Measurements from ENCODE around the gene RPA3.

Gene RPA3

DNA sequence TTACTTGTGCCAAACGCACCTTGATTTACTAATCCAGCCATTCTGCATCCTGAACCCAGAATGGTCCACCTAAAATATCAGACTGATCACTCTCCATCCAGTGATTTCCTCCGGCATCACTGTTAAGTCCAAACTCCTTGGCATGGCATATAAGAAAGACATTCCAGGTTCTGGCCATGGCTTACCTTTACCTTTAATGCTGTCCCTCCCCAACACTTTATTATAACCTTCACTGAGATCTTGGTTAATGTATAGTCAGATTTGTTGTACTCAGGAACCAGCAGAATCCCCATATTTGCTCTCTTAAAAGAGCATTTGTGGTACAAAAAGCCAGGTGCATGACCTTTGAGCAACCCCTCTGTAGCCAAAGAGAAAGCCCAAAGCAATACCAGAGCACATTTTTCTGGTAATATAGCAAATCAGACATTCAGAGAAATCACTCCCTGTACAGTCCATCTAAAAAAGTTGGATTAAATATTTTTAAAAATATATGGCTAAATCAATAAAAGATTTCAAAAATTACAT is 67.7 kb downstream of the RPA3 start:
- no peak for DNase-seq

DNA sequence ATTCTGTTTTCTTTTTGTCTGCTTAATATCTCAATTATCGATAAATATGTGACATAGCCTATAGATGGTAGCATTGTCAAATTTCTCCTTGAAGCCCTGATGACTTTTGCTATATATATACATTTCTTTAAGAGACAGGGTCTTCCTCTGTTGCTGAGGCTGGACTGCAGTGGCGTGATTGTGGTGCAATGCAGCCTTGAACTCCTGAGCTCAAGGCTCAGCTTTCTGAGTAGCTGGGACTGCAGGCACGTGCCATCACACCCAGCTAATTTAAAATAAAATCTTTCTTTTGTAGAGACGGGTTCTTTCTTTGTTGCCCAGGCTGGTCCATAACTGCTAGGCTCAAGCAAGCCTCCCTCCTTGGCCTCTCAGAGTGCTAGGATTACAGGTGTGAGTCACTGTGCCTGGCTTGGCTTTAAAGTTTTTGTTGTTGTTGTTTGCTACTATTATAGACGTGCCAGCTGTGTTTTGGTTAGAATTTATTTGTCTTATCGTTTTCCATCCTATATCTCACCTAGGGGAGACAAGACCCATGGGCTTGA is 70.8 kb downstream of the RPA3 start:
- no peak for DNase-seq

DNA sequence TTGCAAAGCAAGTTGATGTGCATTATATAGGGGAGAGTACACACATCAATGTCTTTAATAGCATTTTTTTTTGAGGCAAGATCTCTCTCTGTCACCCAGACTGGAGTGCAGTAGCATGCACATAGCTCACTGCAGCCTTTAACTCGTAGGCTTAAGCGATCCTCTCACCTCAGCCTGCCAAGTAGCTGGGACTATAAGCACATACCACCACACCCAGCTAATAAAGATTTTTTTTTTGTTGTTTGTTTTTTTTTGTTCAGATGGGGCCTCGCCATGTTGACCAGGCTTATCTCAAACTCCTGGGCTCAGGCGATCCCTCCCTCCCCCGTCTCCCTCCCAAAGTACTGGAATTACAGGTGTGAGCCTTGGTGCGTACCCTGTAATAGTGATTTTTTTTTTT is 76.3 kb downstream of the RPA3 start:
- no peak for DNase-seq

DNA sequence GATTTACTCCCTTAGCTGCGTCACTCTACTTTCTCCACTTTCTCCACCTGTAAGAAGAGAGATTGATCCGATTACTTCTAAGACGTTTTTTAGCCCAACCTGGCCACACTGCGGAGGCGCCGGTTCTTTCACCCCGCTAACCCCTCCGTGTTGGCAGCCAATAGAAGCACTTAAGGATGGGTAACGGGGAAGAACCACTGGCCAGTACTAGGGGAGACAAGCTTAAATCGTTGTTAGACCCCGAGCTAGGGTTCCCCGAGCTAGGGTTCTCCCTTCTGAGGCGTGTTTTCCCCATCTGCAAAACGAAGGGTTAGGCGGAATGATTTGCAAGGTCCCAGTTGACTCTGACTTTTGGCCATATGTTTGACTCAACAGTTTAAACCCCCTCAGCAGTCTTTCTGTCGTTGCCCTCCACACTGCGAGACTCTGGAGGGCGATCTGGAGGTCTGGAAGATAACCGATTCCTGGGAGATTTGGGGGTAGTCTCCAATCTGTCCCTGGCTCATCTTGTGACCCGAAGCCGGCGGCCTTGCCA is 77.2 kb downstream of the RPA3 start:
- peak; percentile 18 for DNase-seq

DNA sequence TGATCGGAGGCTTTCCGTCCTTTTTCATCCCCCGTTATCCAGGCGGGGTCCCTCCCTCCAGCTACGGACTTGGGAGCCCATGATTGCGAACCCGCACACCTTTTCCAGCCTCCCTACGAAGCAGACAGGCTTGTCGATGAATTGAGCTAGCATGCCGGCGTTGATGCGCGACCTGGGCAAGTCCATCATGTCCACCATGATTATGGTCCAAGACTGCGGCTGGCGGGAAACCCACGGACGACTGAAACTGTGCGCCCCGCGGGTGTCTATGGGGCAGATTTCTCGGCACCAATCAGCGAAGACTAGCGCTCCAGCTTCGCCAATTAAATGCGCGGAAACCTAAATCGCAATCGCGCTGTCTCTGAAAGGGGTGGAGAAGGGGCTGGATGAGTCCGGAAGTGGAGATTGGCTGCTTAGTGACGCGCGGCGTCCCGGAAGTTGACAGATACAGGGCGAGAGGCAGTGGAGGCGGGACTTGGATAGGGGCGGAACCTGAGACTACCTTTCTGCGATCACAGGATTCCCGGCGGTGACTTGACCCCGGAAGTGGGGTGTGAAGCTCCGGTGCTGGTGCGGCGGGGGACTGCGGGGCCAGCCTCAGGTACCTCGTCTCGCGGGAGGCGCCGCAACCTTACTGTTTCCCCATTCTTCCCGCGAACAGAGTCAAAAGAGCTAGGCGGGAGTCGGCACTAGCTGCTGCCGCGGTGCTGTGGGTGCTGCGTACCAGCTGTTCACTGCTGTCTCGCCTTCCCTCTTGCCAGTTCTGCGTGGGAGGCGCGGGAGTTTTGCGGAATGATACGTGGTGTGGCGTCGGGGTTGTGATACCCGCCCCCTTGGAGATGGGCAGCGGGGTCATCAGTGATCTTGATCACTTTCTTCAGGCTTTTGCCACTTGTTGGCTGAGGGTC is 77.9 kb downstream of the RPA3 start, which contains the start of gene UMAD1:
TSS of gene UMAD1 (plus strand) at position 532 of the 908 bp plus-strand sequence. CDS start 32,620 bp downstream, outside the sequence.
- peak; percentile 100 for DNase-seq

DNA sequence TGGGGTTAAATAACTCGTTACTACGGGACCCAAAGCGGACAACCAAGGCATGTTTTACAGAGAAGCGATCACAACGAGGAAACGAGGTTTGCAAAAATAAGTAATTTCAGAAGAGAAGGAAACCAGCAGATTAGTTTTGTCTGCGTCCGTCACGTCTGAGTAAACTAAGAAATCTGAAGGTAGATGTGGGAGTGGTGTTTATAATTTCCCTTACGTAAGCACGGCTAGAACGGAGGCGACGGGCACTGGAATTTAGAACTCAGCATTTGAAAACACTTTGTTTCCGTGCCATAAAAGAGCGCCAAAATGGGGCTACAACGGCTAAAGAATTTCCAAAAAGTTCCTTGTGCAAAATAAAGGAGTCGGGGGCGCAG is 78.6 kb downstream of the RPA3 start:
- DNase-seq: peak; percentile 58

DNA sequence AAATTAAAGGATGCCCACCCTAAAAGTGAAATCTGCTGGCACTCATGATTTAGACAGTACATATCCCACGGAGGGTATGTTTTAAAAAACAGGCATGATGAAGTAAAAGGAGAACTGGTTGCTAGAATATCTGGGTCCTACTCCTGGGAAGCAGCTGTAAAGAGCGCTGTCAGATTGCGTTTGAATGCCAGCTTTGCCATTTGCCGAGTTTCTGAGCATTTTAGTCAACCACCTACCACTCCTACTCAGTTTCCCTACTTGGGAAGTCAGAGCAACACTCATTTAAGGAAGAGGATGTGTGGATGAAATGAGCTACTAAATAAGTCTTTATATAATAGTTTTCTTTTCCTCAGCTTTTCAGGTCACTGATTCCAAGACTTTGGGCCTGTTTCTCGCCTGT is 79.0 kb downstream of the RPA3 start:
- peak; percentile 34 for DNase-seq

DNA sequence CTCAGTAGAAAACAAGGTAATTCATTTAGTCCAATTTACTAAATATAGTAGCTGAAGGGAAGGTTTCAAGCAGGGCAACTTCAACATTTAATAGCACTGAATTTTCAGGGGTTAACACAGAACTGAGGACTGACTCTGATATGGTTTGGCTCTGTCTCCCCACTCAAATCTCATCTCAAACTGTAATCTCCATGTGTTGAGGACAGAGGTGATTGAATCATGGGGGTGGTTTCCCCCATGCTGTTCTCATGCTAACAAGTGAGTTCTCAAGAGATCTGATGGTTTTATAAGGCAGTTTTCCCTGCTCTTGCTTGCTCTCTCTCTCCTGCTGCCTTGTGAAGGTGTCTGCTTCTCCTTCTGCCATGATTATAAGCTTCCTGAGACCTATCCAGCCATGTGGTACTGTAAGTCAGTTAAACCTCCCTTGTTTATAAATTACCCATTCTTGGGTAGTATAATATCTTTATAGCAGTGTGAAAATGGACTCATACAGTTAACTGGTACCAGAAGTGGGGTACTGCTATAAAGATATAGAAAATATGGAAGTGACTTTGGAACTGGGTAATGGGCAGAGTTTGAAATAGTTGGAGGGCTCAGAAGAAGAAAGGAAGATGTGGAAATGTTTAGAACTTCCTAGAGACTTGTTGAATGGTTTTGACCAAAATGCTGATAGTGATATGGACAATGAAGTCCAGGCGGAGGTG is 87.6 kb downstream of the RPA3 start:
- no peak for DNase-seq

DNA sequence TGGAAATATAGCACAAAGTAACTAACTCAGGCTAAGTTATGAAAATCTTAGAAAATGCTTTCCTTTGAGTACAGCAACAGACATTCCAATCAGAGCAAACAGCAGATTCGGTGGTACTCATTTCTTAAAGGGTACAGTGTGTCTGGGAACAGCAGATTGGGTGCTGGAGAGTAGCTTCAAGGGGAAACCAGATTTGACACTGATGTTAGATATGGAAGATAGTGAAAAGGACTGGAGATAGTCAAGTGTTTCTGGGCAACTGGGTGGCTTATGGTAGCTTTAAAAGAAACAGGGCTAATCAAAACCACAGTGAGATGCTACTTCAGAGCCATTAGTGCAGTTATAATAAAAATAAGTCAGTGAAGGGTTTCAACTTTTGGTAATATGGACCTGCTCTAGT is 89.9 kb downstream of the RPA3 start:
- no peak for DNase-seq

DNA sequence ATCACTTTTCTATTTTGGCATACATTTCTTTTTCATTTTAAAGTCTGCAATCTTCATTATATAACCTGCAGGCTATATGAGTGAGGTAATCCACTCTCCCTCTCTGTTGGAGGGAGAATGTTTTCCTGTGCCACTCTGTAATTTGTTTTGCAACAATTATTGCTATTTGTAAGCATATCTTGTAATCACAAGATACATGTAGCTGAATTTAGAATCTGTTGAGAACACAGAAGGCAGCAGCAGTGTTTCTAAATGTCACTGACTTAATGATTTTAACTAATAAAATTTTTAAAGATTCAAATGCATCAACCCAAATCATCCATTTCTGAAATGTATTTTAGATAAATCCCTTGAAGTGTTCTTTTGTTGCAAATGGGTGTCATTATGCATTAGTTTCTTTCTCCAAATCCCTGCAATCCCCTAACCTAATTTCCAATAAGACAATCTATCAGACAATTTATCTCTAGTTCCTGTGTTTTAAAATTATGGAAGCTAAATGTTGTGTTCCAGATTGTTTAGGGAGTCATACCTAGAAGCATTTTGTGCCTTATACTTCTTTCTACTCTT is 97.7 kb downstream of the RPA3 start:
- no peak for DNase-seq

DNA sequence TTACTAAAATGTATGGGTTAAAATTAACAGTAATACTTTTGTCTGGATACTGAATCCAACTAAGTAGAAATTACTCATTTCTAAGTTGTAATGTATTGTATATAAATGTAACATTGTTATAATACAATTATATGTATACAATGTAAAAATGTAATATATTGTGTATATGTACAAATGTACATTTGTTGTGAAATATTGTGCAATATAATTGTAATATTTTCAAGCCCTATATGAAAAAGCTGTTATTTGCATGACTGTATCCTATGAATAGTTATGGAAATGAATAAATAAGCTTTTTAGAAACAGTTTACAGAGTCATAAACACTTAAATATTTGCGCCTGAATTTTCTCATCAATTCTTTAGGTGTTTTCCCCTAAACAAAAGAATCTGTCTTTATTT is 98.2 kb downstream of the RPA3 start:
- DNase-seq: no peak

DNA sequence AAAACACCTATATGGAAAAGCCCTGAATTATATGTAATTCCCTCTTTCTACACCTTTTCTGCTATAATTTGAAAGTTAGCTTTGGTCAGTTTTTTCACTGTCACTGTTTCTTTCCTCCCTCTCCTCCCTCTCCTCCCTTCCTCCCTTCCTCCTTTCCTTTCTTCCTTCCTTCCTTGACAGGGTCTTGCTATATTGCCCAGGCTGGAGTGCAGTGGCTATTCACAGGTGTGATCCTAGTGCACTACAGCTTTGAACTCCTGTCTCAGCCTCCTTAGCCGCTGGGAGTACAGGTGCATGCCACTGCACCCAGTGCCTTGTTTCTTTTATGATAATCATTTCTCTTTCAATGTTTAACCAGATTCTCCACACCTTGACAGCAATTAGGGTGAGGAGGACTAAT is 100.0 kb downstream of the RPA3 start:
- DNase-seq: no peak

DNA sequence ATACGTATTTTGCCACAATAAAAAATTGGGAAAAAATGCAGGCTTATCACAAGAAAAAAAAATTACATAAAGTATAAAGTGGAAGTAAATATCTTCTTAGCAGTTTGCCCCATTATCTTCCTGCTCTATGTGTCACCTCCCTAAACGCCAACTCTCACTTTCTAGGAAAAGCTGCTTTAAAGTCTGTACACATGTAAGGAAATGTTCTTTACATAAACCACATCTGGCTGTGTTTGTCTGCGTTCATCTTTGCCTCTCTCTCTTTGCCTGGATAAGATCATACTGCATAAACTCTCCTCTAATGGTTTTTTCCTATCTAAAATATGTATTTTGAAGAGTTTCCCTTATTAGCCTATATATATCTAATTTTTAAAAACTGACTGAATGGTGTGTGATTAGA is 100.9 kb downstream of the RPA3 start:
- no peak for DNase-seq

DNA sequence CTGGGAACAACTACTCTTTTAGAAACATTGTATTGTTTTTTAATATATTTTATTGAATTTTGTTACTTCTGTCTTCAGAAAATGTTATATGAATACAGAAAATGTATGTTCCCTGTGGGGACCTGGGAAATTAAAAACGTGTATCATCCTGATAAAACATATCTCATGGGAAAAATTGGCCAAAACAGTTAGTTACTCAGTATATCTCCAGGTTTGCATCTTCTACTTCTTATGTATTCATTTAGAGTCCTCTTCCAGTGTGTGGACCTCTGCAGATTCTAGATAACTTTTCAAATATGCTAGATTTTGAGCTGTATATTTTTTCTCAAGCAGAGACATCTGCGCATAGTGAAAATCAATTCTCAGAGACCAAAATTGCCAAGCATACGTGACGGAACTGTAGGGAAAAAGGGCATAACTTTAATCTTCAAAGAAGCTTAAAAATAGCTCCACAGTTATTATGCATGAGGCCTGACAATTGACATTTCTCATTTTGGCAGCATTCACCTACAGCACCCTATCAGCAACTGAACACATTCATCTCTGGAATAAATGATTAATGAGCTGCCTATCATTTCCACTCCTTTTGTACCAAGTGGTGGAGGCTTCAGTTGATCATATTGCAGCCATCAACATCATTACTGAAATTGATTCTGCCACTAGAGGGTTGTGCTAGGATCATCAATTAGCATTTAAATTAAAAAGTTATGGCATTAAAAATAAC is 104.2 kb downstream of the RPA3 start:
- no peak for DNase-seq

DNA sequence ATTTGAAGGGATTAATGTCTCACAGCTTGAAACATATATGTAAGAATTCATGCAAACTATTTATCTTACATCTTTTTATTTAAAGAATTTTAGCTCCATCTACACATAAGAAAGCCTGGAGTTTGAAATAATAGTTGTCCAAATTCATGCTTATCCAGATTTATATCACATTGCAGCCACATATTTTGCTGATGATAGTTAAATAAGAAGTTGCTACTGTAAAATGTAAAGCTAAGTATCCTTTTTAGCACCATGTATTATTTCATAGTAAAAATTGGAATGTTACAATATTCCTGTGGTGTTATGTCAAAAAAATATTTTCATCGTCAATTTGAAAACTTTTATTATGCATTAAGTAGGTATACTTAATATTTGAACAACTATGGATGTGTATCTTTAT is 105.2 kb downstream of the RPA3 start:
- no peak for DNase-seq

DNA sequence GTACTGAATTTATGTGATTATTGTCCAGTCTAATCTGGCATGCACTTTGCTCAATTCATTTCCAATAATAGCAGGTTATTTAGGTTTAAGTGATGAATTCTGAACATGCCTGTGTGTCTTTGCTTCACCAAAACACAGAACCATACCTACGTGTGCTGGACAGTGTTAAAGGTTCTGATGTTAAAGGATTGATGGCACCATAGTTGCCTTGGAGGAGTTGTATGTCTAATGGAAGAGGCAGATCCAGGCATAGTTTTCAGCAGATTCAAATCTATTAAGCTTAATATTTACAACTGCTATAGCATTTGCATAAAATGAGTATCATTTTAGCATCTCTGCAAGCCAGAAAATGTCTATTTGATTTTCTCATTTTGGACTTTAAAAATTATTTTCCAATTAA is 105.9 kb downstream of the RPA3 start:
- DNase-seq: no peak

DNA sequence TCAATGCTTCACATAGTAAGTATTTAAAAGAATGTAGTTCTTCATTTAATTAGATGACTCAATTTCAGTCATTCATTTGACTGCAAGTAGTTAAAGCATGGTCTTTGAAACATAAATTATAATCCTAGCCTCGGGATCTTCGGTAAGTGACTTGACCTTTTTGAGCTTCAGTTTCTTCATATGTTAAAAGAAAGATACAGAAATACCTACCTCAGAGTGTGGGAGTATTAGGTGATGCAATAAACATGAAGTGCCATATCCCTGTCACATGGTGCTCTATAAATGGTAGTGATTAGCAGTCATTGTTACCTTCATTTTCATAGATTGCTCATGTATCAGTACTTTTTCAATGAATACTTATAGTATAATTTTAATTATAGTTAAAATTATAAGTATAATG is 109.1 kb downstream of the RPA3 start:
- DNase-seq: no peak

DNA sequence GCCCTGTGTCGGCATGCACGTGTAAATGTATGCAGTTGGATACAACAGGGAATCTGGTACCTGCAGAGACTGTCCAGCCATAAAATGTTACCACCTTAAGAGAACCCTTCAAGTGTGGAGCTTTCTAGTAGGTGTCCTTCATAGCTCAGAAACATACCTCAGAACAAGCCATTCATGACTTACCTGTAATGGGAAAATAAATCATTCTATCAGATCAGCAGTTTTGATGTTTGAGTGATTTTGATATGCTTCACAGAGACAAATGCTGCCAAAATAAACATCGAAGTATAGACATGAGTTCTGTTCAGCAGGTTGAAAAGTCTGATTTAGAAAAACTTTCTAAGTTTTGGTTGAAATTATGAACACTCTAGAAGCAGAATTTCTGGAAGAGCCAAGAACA is 111.4 kb downstream of the RPA3 start:
- no peak for DNase-seq

DNA sequence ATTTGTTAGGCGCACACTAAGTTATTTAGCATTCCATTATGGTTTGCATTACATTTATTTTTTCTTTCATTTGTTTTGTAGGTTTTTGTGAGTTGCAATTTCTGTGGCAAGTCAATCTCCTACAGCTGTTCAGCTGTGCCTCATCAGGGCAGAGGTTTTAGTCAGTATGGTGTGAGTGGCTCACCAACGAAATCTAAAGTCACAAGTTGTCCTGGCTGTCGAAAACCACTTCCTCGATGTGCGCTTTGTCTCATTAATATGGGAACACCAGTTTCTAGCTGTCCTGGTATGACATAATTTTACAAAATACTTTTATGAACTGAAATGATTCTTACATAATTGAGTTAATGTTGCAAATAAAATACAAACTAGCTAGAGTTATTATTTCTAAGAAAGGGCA is 122.2 kb downstream of the RPA3 start:
- no peak for DNase-seq

DNA sequence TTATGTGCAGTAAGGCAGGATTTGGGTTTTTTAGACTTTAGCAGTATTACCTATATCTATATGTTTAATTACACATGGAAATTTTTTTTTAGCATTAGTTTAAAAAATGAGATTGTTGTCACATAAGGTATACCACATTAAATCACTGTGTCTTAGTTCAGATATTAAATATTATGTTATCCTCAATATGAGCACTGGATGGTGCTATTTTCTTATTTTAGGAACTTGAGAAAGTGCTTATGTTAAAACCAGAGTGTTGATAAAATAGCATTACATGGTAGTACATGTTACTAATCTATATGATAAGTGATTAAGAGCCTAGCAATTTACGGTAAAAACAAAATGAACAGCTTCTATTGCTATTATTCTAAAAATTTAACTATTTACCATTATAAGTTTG is 123.0 kb downstream of the RPA3 start:
- DNase-seq: no peak
